Omental fat pad (tissue), 4 donors: ENCODE results near the gene UQCC2. TPM values are rescaled to one million over a fixed set of nuclear protein-coding genes. Genes with fewer than 3 reads are reported as not detected.

Experiments
- ATAC-seq: fragments of 150-250 bp; one replicate; pipeline ENCODE4 v1.9.1; 2016; ENCODE audit warnings: mild to moderate bottlenecking, moderate library complexity; ENCODE audit not compliant: low FRiP score
- DNase-seq: peaks from one replicate; pipeline ENCODE4 v3.0.0-alpha.2; 2019; ENCODE audit warnings: low spot score
- CTCF ChIP-seq, 3 donors: fragments of 450-650 bp; IDR thresholded peaks; one replicate each; pipeline ENCODE4 v1.5.1; 2016 to 2017; ENCODE audit warnings: antibody characterized with exemption in 3 of 3, mild to moderate bottlenecking in 3 of 3, moderate library complexity in 2 of 3
- total RNA-seq, 4 donors: library from RNA; depleted of rRNA; stranded (reverse); fragments of >200 nt; gene quantifications; one replicate each; pipeline ENCODE4 v1.1.0, GENCODE V29; 2016

The UQCC2 gene
- total RNA-seq, 4 donors from 2014 or later: 10.4 to 19.6 (median 15.5) TPM

DNA sequence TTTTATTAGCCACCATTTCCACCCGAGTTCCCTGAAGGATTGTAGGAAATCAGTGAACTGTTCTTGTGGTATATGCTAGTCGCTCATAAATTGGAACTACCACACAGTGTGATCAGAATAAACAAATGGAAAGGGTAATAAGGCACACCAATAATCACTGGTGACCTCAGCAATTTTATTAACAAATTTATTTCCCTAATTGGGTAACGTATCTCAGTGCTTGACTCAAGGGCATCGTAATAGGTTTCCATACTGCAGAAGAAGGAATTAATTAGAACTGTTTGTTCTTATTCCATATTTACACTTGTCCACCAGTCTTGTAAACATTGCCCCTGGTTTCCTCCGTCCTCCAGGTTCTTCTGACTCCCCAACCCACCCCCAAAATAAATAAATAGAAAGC is 10.0 kb upstream of the UQCC2 start:
- DNase-seq (no peak), ATAC-seq (no peak)
- TF ChIP-seq CTCF (IDR thresholded peaks at IDR 0.05): no peak

GRCh38 chr6:33720998-33721397 is 9.5 kb upstream of the UQCC2 start:
- no peak for TF ChIP-seq CTCF (IDR thresholded peaks at IDR 0.05)
- ATAC-seq (no peak), DNase-seq (no peak)

GRCh38 chr6:33719326-33719987 is 8.0 kb upstream of the UQCC2 start:
- no peak for TF ChIP-seq CTCF (IDR thresholded peaks at IDR 0.05)
- DNase-seq (no peak), ATAC-seq (no peak)

GRCh38 chr6:33718713-33719112 is 7.2 kb upstream of the UQCC2 start:
- TF ChIP-seq CTCF (IDR thresholded peaks at IDR 0.05): no peak
- DNase-seq: no peak
- no peak for ATAC-seq

- TF ChIP-seq CTCF (IDR thresholded peaks at IDR 0.05): no peak
- no peak for DNase-seq
- no peak for ATAC-seq
Measured at GRCh38 chr6:33717934-33718455, 6.5 kb upstream of the UQCC2 start.

GRCh38 chr6:33716890-33717632 is 5.6 kb upstream of the UQCC2 start:
- ATAC-seq (no peak), DNase-seq (no peak)
- no peak for TF ChIP-seq CTCF (IDR thresholded peaks at IDR 0.05)
